ENCODE measurements around the gene TSPAN3.

The TSPAN3 gene

DNA sequence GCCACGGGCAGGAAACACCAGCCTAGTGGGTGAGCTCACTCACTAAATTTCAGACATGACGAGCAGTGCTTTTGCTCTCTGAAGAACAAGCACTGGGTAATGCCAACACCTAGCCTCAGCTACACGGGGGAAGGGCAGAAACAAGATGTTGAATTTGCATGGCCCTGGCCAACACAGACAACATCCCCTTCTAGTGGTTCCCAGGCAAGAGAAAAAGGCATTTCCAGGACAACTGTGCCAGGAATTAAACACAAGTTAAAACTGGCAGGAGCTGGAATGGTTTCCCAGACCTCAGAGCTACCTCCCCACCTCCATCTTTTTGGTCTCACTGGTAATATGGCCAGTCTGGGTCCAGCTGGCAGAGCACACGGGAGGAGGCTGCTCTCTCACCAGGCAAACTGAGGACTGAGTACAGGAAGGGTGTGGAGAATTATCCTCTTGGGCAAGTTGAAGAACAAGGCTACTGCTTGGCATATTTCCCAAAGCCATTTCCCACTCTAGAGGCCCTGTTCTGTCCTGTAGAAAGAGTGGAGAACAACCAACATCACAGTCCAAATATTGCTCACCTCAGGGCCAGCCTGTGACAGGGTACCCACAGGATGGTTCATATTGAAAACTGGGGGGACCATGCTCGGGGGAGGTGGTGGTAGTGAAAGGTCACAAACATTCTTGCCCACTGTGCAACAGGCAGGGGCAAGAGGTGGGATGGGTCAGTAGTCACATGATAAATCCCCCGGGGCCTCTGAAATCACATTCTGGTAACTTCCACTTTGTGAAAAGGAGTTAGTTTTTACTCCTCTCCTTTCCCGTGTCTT lies 26.5 kb downstream of the TSPAN3 start:
- Histone ChIP-seq H3K27ac (ENCODE audit: poor library complexity, severe bottlenecking) (no peak overlapping the region), H3K4me3 (ENCODE audit: severe bottlenecking) (no peak overlapping the region), H3K9me3 (ENCODE audit: severe bottlenecking) (no peaks in the 10 kb centered on the region), H3K27me3 (ENCODE audit: insufficient read depth, poor library complexity, severe bottlenecking) (no peaks in the 10 kb centered on the region), H3K4me1 (ENCODE audit: insufficient read depth, poor library complexity, severe bottlenecking) (no peaks in the 10 kb centered on the region), H3K36me3 (ENCODE audit: low read depth) (peaks cover 21% of the 10 kb centered on the region)
- ATAC-seq (ENCODE audit: low read depth) (no peak), DNase-seq (ENCODE audit: low spot score) (no peak)
- TF ChIP-seq, protein P1, sequence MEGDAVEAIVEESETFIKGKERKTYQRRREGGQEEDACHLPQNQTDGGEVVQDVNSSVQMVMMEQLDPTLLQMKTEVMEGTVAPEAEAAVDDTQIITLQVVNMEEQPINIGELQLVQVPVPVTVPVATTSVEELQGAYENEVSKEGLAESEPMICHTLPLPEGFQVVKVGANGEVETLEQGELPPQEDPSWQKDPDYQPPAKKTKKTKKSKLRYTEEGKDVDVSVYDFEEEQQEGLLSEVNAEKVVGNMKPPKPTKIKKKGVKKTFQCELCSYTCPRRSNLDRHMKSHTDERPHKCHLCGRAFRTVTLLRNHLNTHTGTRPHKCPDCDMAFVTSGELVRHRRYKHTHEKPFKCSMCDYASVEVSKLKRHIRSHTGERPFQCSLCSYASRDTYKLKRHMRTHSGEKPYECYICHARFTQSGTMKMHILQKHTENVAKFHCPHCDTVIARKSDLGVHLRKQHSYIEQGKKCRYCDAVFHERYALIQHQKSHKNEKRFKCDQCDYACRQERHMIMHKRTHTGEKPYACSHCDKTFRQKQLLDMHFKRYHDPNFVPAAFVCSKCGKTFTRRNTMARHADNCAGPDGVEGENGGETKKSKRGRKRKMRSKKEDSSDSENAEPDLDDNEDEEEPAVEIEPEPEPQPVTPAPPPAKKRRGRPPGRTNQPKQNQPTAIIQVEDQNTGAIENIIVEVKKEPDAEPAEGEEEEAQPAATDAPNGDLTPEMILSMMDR (IDR thresholded peaks at IDR 0.05; ENCODE audit: poor library complexity, severe bottlenecking) = no peak

DNA sequence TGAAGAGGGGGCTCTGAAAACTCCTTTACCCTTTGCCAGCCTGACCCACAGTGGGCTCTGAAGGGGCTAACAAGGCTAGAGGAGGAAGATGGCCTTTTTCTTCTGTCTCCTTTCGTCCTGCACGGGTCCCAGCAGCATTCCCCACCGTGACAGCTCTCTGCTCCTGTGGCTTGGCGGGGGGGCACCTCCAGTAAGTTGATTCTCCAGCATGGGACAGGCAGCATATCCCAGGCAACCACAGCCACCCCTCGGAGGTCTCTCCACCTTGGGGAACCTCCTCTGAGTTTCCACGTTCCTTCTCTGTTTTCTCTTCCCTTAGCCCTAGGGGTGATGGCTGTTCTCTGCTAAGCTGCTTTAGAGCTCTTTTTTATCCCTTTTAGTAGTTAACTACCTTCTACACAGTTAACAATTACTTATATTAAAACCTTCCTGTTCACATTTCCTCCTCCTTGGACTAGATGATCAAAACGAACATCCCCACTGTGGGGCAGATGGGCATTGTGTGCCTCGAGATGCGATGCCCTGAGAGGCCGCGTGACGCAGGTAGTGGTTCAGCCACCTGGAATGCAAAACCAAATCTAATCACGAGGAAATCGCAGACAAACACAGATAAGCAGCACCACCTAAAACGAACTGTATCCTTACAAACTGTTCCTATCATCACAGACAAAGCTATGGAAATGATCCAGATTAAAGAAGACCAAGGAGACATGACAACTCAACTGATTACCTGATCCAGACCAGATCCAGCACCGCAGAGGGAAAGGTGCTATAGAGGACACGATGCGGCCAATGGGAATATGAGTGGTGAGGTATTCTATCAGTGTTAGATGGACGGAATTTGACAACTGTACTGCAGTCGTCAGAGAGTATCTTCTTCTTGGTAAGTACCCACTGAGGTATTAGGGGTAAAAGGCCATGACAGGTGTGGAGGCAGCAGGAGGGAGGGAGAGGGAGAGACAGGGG lies 27.7 kb downstream of the TSPAN3 start:
- Histone ChIP-seq H3K27me3 (ENCODE audit: insufficient read depth, poor library complexity, severe bottlenecking) (no peaks in the 10 kb centered on the region), H3K9me3 (ENCODE audit: severe bottlenecking) (no peaks in the 10 kb centered on the region), H3K27ac (ENCODE audit: poor library complexity, severe bottlenecking) (no peak overlapping the region), H3K36me3 (ENCODE audit: low read depth) (peaks cover 15% of the 10 kb centered on the region), H3K4me1 (ENCODE audit: insufficient read depth, poor library complexity, severe bottlenecking) (no peaks in the 10 kb centered on the region), H3K4me3 (ENCODE audit: severe bottlenecking) (no peak overlapping the region)
- ATAC-seq (ENCODE audit: low read depth) = no peak
- DNase-seq (ENCODE audit: low spot score) = no peak
- TF ChIP-seq, protein P1 (IDR thresholded peaks at IDR 0.05; ENCODE audit: poor library complexity, severe bottlenecking) = no peak

DNA sequence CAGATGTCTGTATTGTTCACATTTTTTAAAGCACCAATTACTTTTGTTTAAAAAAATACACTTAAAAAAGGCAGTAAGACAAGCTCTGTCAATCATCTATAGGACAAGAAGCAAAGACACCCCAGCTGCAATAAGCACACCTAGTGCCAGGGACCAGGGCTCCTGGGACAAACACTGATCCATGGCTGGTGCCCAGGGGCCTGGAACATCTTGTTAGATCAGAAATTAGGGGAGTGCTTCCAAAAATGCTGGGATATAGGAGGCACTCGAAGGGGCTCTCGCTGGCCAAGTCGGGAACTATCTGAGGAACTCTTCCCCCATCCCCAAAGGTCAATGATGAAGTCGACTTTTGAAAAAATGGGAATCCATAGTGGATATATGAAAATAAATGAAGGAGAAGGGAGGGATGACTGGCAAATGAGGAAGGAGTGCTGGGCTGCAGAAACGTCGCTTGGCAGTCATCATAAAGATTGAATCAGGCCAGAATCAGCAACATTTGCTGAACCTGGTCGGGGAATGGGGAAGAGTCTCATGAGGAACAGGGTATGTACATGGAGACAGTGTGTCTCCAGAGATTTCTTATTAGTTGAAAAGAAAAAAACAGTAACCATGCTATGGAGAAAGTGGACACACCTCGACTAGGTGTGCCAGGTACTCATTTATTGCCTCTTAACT lies 28.5 kb downstream of the TSPAN3 start:
- H3K27me3 ChIP-seq (ENCODE audit: insufficient read depth, poor library complexity, severe bottlenecking) = no peaks in the 10 kb centered on the region

DNA sequence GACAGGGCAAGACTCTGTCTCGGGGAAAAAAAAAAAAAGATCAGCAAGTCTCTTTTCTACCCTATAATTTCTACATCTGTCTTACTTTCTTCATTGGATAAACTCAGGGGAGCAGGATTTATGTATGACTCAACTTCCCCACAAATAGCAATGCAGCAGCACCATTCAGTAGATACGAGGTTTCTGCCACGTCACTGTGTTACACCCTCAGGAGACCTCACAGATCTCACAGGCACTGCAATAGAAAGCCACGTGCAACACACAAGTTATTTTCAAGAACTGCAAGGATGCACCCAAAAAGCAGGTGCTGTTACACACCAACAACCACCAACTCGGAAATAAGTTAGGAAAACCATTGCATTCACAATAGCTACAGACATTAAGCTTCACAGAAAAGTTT lies 30.2 kb downstream of the TSPAN3 start:
- H3K4me3 ChIP-seq (ENCODE audit: severe bottlenecking) = no peak overlapping the region
- peaks cover 1% of the 10 kb centered on the region; the same call in 1 of the 2 replicates for H3K36me3 ChIP-seq (ENCODE audit: low read depth)
- no peaks in the 10 kb centered on the region for H3K27me3 ChIP-seq (ENCODE audit: insufficient read depth, poor library complexity, severe bottlenecking)
- no peak for DNase-seq (ENCODE audit: low spot score)
- no peaks in the 10 kb centered on the region for H3K4me1 ChIP-seq (ENCODE audit: insufficient read depth, poor library complexity, severe bottlenecking)
- TF ChIP-seq, protein P1 (IDR thresholded peaks at IDR 0.05; ENCODE audit: poor library complexity, severe bottlenecking) = no peak
- H3K9me3 ChIP-seq (ENCODE audit: severe bottlenecking) = no peaks in the 10 kb centered on the region
- no peak for ATAC-seq (ENCODE audit: low read depth)
- no peak overlapping the region for H3K27ac ChIP-seq (ENCODE audit: poor library complexity, severe bottlenecking)

More for the DNA sequence above, 28.5 kb downstream of the TSPAN3 start:
- TF ChIP-seq, protein P1 (IDR thresholded peaks at IDR 0.05; ENCODE audit: poor library complexity, severe bottlenecking) = no peak
- no peaks in the 10 kb centered on the region for H3K4me1 ChIP-seq (ENCODE audit: insufficient read depth, poor library complexity, severe bottlenecking)
- no peak overlapping the region for H3K4me3 ChIP-seq (ENCODE audit: severe bottlenecking)
- no peak for DNase-seq (ENCODE audit: low spot score)
- H3K27ac ChIP-seq (ENCODE audit: poor library complexity, severe bottlenecking) = no peak overlapping the region
- no peak for ATAC-seq (ENCODE audit: low read depth)
- H3K9me3 ChIP-seq (ENCODE audit: severe bottlenecking) = no peaks in the 10 kb centered on the region
- H3K36me3 ChIP-seq (ENCODE audit: low read depth) = peaks cover 11% of the 10 kb centered on the region
